Jurkat, Clone E6-1 (cell line): ENCODE data around the gene KIF18B.

ENCODE experiments used
- DNase-seq: peaks from one replicate; pipeline ENCODE4 v3.0.0-alpha.2; 2011; ENCODE audit warnings: low read depth, low spot score
- H3K4me3 ChIP-seq: 2 replicates; pipeline ENCODE4 v1.5.1; 2011; ENCODE audit warnings: mild to moderate bottlenecking, low read length, control low read depth, moderate library complexity

Gene KIF18B

GRCh38 chr17:44910231-44911106 is 37.1 kb downstream of the KIF18B start:
- H3K4me3 ChIP-seq: no peak overlapping the region
- no peak for DNase-seq

GRCh38 chr17:44909681-44910144 is 37.9 kb downstream of the KIF18B start:
- no peak overlapping the region for H3K4me3 ChIP-seq
- DNase-seq: no peak

GRCh38 chr17:44908761-44909326 is 38.7 kb downstream of the KIF18B start:
- no peak overlapping the region for H3K4me3 ChIP-seq
- DNase-seq: no peak

- no peak for DNase-seq
- no peak overlapping the region for H3K4me3 ChIP-seq
Observed at GRCh38 chr17:44907729-44908470, 39.7 kb downstream of the KIF18B start.

- no peak for DNase-seq
- H3K4me3 ChIP-seq: no peak overlapping the region
Observed at GRCh38 chr17:44906763-44907728, 40.5 kb downstream of the KIF18B start.

GRCh38 chr17:44906010-44906646 is 41.4 kb downstream of the KIF18B start:
- no peak overlapping the region for H3K4me3 ChIP-seq
- no peak for DNase-seq

GRCh38 chr17:44905006-44906000 is 42.3 kb downstream of the KIF18B start:
- H3K4me3 ChIP-seq: no peak overlapping the region
- no peak for DNase-seq

- DNase-seq: no peak
- no peak overlapping the region for H3K4me3 ChIP-seq
Observed at GRCh38 chr17:44904001-44904984, 43.3 kb downstream of the KIF18B start.

GRCh38 chr17:44903012-44903685 is 44.4 kb downstream of the KIF18B start:
- DNase-seq: no peak
- H3K4me3 ChIP-seq: no peak overlapping the region

GRCh38 chr17:44902135-44902760 is 45.3 kb downstream of the KIF18B start:
- DNase-seq: no peak
- H3K4me3 ChIP-seq: no peak overlapping the region

- no peak overlapping the region for H3K4me3 ChIP-seq
- no peak for DNase-seq
Observed at GRCh38 chr17:44901411-44901921, 46.1 kb downstream of the KIF18B start.

GRCh38 chr17:44900894-44901293 is 46.7 kb downstream of the KIF18B start:
- DNase-seq: no peak
- H3K4me3 ChIP-seq: no peak overlapping the region

- peak within 1 kb of the TSS; percentile 83 for H3K4me3 ChIP-seq
- peak; percentile 85 for DNase-seq
Observed at GRCh38 chr17:44899074-44899782, 48.3 kb downstream of the KIF18B start, which contains the start of gene EFTUD2. Gene EFTUD2 (minus strand): TSS chr17:44899445. CDS start chr17:44894521, 4,924 bp downstream.

- no peak for DNase-seq
- peak overlapping the region; percentile 83 for H3K4me3 ChIP-seq
Observed at GRCh38 chr17:44898768-44899073, 48.9 kb downstream of the KIF18B start.
